Stimulated activated naive B cell treated with anti-CD40 and anti-IgM and Interleukin-4, amounts not matched to agents 10 μg/mL and 1 μg/mL and 100 μg/mL, for 72 hours (primary cell): Measurements from ENCODE around the gene ACSL6.

Source experiments
- ATAC-seq, 2 donors: fragments of 150-1000 bp; cut with Tn5 transposase; replicated peaks; 2 replicates each; pipeline ENCODE4 v1.10.0; 2021; ENCODE audit warnings: moderate library complexity in 1 of 2
- DNase-seq: peaks from one replicate; pipeline ENCODE4 v3.0.0; 2021
- H3K27ac Mint-ChIP-seq: one replicate; pipeline ENCODE4 v1.8.0; 2022; ENCODE audit warnings: mild to moderate bottlenecking, mixed read lengths
- H3K27me3 Mint-ChIP-seq, 2 donors: one replicate each; pipeline ENCODE4 v1.8.0; 2022; ENCODE audit warnings: mixed read lengths in 2 of 2
- H3K36me3 Mint-ChIP-seq, 2 donors: one replicate each; pipeline ENCODE4 v1.8.0; 2022; ENCODE audit warnings: mixed read lengths in 2 of 2, mild to moderate bottlenecking in 1 of 2
- H3K4me1 Mint-ChIP-seq, 2 donors: one replicate each; pipeline ENCODE4 v1.8.0; 2022; ENCODE audit warnings: mixed read lengths in 2 of 2, mild to moderate bottlenecking in 1 of 2
- H3K4me3 Mint-ChIP-seq, 2 donors: one replicate each; pipeline ENCODE4 v1.8.0; 2022; ENCODE audit warnings: mild to moderate bottlenecking in 2 of 2, mixed read lengths in 2 of 2, moderate library complexity in 1 of 2
- H3K9me3 Mint-ChIP-seq, 2 donors: one replicate each; pipeline ENCODE4 v1.8.0; 2022; ENCODE audit warnings: mixed read lengths in 2 of 2, mild to moderate bottlenecking in 1 of 2

ACSL6 gene

DNA sequence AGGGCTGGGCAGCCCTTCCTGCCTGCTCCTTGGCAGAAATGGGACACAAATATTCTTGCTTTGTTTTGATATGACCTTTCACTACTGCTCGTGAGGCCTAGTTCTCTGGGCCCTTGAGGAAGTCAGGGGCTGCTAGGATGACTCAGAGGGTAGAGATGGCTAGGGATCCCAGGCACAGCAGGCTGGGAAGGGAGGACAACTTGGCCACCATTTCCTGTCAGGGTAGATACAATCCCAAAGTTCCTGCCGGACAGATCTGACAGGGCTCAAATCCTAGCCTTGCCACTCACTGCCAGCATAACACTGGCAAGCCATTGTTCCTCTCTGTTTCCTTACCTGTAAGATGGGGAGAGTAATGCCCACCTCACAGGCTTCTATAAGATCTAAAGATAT lies 34.2 kb downstream of the ACSL6 start:
- H3K9me3 Mint-ChIP-seq = no peaks in the 10 kb centered on the region
- no peaks in the 10 kb centered on the region for H3K36me3 Mint-ChIP-seq
- ATAC-seq (no peak), DNase-seq (no peak)
- peaks cover 0 to 7% of the 10 kb centered on the region in 2 donors for H3K27me3 Mint-ChIP-seq
- peaks cover 0 to 5% of the 10 kb centered on the region in 2 donors for H3K4me1 Mint-ChIP-seq
- H3K27ac Mint-ChIP-seq = no peak overlapping the region
- no peak overlapping the region for H3K4me3 Mint-ChIP-seq

DNA sequence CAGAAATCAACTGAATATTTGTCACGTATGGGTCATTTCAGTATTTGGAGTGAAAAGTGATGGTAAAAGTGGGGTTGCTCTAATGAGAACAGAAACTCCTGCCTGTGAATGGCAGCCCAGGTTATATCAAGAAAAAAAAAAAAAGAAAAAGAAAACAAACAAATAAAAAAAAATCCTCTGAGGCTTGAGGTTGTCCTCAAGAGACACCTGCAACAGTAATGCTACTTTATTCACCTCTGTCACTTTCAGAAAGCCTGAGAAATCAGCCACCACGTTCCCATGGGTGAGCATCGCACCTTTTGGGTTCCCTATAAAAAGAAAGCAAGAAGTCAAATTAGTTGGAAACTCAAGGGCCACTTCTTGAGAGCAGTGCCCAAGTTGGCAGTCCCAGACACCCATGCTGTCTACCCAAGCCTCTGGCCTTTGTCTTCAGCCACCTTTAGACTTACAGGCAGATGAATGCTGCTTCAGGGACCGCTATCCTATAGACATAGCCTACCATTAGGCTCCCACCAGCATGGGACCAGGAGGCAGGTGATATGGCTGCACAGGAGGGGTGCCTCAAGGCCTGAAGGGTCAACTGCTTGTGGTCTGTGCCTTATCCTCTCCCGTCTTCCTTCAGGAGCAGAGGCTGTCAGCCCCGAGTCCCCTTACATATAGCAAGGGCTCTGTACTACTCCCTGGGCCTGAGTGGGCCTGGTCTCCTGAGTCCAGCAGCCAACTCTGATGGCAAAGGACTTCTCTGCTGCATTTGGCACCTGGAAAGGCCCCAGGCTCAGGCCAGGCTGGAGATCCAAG lies 34.8 kb downstream of the ACSL6 start:
- Mint-ChIP-seq H3K4me1 (peaks cover 0 to 5% of the 10 kb centered on the region in 2 donors), H3K36me3 (no peaks in the 10 kb centered on the region), H3K9me3 (no peaks in the 10 kb centered on the region), H3K27me3 (peaks cover 0 to 7% of the 10 kb centered on the region in 2 donors), H3K4me3 (no peak overlapping the region), H3K27ac (no peak overlapping the region)
- ATAC-seq (no peak), DNase-seq (no peak)

DNA sequence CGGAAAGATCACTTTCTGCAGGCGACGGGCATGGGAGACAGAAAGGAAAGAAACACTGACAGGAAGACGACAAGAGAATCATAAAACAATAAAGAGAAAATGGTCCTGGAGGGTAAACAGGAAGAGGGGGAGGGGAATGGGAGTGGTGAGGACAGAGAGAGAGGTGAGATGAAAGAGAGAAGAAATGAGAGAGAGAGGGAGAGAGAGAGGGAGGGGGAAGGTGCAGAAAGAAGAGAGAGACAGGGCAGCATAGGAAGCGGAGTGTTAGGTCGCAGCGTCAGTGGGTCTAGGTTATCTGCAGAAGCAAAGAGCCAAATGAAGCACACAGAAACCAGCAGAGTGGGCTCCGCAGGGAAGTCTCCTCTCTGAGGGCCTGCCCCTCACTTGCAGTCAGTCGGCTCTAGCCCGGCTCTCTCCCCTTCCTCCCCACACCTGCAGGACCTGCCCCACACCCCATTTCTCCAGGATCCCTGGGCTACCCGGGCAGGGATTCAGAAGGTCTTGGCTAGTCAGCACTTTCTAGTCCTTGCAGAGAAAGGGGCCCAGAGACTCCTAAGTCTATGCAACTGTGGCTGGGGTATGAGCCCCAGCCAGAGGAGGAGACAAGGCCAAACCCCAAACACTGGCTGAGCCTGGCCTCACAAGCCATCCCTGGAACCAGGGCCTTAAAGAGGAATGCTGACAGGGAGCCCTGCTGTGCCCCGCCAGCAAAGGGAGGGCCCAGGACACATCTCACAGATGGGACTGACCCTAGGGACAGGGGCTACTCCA lies 36.3 kb downstream of the ACSL6 start:
- H3K4me1 Mint-ChIP-seq = peaks cover 0 to 5% of the 10 kb centered on the region in 2 donors
- H3K27me3 Mint-ChIP-seq = no peaks in the 10 kb centered on the region
- no peaks in the 10 kb centered on the region for H3K36me3 Mint-ChIP-seq
- ATAC-seq (no peak), DNase-seq (no peak)
- no peak overlapping the region for H3K4me3 Mint-ChIP-seq
- peak overlapping the region; percentile 65 for H3K27ac Mint-ChIP-seq
- H3K9me3 Mint-ChIP-seq = no peaks in the 10 kb centered on the region

DNA sequence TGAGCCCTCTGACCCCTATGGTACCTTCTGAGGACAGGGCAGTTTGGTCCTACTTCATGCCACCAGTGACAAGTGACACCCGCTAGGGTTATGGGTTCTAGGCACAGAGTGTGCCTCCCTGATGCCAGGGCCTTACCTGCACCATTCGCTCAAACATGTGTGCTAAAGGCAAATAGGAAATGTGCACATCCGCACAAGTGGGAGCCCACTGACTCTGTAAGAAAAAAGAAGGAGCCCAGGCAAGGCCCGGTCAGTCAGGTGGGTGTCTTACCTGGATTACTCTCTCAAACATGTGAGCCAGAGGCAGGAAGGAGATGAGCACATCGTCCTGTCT lies 36.9 kb downstream of the ACSL6 start:
- peaks cover 0 to 5% of the 10 kb centered on the region in 2 donors for H3K4me1 Mint-ChIP-seq
- no peak for DNase-seq
- H3K4me3 Mint-ChIP-seq = no peak overlapping the region
- peak overlapping the region; percentile 65 for H3K27ac Mint-ChIP-seq
- ATAC-seq = no peak
- no peaks in the 10 kb centered on the region for H3K36me3 Mint-ChIP-seq
- no peaks in the 10 kb centered on the region for H3K9me3 Mint-ChIP-seq
- no peaks in the 10 kb centered on the region for H3K27me3 Mint-ChIP-seq

DNA sequence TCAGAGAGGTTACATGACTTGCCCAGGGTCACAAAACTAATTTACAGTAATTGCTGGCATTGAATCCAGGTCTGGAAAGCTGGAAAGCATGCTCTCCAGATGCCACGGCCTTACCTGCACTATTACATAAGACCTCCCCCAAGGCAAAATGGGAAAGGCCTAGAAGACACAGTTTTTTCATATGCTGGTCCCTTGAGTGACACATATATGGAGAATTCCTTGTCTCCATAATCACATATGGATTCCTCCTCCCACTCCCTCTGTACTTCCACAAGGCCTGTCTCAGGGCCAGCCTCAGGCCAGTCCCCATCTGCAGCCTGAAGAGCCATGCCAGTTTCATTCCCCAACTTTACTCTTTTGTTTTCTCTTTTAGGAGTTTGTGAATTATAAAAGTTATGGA lies 37.4 kb downstream of the ACSL6 start:
- Mint-ChIP-seq H3K27me3 (no peaks in the 10 kb centered on the region), H3K27ac (no peak overlapping the region), H3K9me3 (no peaks in the 10 kb centered on the region), H3K4me1 (peaks cover 0 to 5% of the 10 kb centered on the region in 2 donors), H3K4me3 (no peak overlapping the region), H3K36me3 (no peaks in the 10 kb centered on the region)
- DNase-seq (no peak), ATAC-seq (no peak)

DNA sequence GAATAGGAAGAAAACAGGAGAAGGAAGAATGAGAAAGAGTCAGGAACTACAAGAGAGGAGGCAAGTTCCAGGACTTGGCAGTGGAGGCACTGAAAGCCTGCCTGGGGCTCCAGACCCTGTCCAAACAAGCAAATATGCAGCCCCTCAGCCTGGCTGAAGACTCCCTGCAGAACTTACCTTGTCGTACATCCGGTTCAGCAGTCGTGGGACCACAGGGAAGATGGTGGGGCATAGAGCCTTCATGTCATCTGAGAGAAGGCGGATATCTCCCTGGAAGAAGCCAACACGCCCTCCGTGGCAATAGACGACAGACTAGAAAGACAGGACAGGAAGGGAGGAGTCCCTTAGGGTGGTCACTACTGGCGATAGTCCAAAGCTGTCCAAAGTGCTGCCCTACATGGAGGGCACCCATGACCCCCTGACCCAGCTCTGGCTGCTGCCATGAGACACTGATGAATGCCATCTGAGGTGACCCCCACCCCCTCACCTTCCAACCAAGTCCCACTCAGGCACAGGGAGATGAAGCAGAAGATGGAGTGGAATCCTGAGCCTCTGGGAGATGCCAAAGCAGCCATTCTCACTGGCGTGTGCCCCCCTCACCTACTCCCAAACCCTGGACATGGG lies 38.3 kb downstream of the ACSL6 start:
- DNase-seq (no peak), ATAC-seq (no peak)
- Mint-ChIP-seq H3K4me3 (no peak overlapping the region), H3K27me3 (no peaks in the 10 kb centered on the region), H3K36me3 (no peaks in the 10 kb centered on the region), H3K9me3 (no peaks in the 10 kb centered on the region), H3K27ac (no peak overlapping the region), H3K4me1 (peaks cover 0 to 5% of the 10 kb centered on the region in 2 donors)

DNA sequence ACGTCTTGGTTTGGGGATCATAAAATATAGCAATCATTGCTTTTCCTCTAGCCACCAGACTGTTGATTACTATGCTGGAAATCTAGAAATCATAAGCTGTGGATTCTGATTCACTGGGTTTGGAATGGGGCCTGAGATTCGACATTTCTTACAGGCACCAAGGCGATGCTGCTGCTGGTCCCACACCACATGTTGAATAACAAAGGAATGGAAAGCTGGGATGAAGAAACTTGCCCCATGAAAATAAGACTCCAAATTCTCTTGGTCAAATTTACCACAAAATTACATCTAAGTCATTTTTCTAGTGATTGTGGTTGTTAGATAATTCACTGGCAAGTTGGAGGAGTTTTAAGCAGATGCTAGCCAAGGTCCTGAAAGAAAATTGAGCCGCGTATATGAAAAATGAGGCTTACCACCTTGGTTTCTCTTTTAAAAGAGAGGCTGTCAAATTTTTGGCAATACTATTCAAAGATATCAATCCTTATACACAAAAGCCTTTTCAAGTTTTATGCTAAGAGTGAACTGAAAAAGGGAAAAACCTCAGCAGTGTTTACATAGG lies 43.0 kb downstream of the ACSL6 start:
- ATAC-seq = no peak
- H3K4me1 Mint-ChIP-seq = no peaks in the 10 kb centered on the region
- peaks cover 3 to 12% of the 10 kb centered on the region in 2 donors for H3K27me3 Mint-ChIP-seq
- no peaks in the 10 kb centered on the region for H3K36me3 Mint-ChIP-seq
- H3K9me3 Mint-ChIP-seq = no peaks in the 10 kb centered on the region
- H3K27ac Mint-ChIP-seq = no peak overlapping the region
- no peak overlapping the region for H3K4me3 Mint-ChIP-seq
- no peak for DNase-seq

DNA sequence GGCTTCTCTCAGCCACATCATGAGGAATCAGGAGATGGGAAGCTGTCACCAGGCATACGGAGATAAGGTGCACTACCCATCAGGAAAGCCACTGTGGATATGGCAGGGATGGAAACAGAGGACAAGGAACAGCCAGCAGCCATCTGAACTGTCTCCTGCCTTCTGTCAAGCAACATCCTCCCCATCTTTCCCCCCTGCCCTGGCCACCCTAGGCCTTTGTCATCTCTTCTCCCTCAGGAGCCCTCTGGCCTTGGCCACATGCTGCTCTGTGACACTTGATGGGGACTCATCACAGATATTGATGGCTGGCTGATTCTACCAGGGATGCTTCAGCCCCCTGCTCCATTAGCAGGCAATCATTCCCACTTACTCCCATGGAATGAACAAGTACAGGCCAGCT lies 44.9 kb downstream of the ACSL6 start:
- no peaks in the 10 kb centered on the region for H3K9me3 Mint-ChIP-seq
- H3K27ac Mint-ChIP-seq = no peak overlapping the region
- no peaks in the 10 kb centered on the region for H3K4me1 Mint-ChIP-seq
- no peak for DNase-seq
- no peak for ATAC-seq
- H3K4me3 Mint-ChIP-seq = no peak overlapping the region
- no peaks in the 10 kb centered on the region for H3K36me3 Mint-ChIP-seq
- H3K27me3 Mint-ChIP-seq = peaks cover 4 to 14% of the 10 kb centered on the region in 2 donors

DNA sequence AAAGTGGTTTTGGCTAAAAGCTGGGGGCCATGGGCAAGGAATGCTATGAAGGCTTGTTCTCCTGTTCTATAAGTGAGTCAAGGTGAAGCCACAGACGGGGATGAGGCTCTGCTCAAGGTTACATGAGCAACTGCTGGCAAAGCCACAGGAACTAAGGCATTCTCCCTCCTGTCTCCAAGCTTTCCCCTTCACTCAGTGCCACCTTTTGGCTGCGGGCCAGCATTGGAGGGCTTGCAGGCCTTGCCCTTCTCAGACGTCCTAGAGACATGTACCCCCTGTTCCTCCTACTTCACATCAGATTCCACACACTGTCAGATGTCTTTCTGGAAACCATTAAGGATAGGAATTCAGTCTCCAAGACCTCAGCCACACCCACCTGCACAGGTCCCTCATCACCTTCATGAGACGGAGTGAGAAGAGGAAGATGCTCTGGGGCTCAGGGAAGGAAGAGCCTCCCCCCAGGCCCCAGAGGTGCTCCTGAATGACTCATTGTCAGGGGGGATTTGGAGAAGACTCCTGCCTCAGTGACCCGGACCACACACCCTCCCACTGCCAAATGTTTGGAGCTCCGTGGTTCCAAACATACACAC lies 45.5 kb downstream of the ACSL6 start:
- Mint-ChIP-seq H3K27me3 (peaks cover 4 to 14% of the 10 kb centered on the region in 2 donors), H3K4me1 (no peaks in the 10 kb centered on the region), H3K4me3 (no peak overlapping the region), H3K9me3 (no peaks in the 10 kb centered on the region), H3K27ac (no peak overlapping the region), H3K36me3 (no peaks in the 10 kb centered on the region)
- DNase-seq (no peak), ATAC-seq (no peak)

DNA sequence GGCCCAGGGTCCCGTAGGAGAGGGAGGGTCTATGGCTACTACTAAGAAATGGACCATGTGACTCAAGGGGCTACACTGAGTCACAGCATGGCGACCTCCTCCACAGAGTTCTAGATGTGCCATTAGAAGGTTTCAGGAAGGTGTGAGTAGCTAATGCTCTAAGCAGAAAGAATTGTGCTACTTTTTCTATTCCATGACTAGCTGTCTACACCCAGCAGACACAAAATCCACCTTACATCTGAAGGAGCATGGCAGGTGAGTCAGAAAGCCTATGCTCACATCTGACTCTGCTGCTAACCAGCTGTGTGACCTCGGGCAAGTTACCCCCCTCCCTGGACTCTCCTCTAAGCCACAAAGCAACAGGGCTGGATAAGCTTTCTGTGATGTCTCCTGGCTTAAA lies 51.6 kb downstream of the ACSL6 start:
- Mint-ChIP-seq H3K27me3 (peaks cover 4 to 5% of the 10 kb centered on the region in 2 donors), H3K4me3 (no peak overlapping the region), H3K4me1 (no peaks in the 10 kb centered on the region), H3K27ac (no peak overlapping the region), H3K9me3 (no peaks in the 10 kb centered on the region), H3K36me3 (no peaks in the 10 kb centered on the region)
- no peak for DNase-seq
- peak in 1 of 2 donors; percentile 18 for ATAC-seq

DNA sequence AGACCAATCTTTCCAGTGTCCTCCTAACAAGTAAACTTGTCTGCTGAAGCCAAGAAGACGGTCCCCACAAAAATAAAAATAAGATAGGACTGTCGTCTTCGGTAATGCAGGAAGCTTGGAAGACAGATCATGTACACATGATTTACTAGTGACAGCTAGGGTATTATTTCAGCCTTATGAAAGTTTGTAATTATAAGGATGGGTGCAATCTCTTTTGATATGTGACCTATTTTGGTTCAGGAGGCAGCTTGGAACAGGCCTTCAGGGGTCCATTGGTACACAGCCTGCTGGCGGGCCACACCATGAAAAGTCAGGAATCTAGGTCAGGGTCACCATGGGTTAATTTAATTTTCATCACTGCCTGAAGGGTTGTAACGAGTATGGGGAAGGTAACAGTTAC lies 52.3 kb downstream of the ACSL6 start:
- no peak for ATAC-seq
- no peak overlapping the region for H3K27ac Mint-ChIP-seq

DNA sequence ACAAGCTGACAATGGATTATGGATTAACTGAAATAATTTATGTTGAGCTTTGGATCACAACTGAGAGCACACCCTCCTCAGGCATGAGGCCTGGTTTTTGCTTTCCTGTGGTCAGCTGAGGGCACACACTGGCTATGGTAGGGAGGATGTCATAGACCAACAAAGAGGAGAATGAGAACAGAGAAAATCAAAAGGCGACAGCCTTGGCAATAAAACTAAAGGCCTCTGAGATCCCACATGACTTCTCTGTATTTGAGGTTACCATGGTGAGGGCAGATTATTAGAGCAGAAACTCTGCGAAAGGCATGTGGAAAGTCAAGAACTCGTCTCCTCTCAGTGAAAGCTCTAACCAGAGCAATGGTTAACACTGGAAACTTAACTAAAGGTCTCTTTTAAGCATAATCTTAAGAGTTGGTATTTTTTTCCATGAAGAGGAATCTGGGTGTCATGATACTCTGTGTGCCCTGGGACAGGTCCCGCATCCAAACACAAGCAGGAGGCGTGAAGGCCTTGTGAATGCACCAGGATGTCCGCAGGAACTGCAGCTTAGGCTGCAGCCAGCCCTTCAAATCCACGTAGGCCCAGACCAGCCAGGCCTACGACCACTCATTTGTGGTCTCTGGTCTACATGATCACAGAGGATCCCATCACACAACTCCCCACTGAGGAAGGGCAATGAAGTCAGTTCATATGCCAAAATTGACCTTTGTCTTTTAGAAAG lies 53.6 kb downstream of the ACSL6 start:
- H3K27me3 Mint-ChIP-seq = peaks cover 0 to 6% of the 10 kb centered on the region in 2 donors
- no peaks in the 10 kb centered on the region for H3K9me3 Mint-ChIP-seq
- H3K27ac Mint-ChIP-seq = no peak overlapping the region
- no peak for ATAC-seq
- DNase-seq = no peak
- H3K4me3 Mint-ChIP-seq = no peak overlapping the region
- no peaks in the 10 kb centered on the region for H3K4me1 Mint-ChIP-seq
- no peaks in the 10 kb centered on the region for H3K36me3 Mint-ChIP-seq

More for the DNA sequence above, 52.3 kb downstream of the ACSL6 start:
- Mint-ChIP-seq H3K4me3 (no peak overlapping the region), H3K36me3 (no peaks in the 10 kb centered on the region), H3K9me3 (no peaks in the 10 kb centered on the region), H3K27me3 (peaks cover 5 to 10% of the 10 kb centered on the region in 2 donors), H3K4me1 (no peaks in the 10 kb centered on the region)
- DNase-seq = no peak

DNA sequence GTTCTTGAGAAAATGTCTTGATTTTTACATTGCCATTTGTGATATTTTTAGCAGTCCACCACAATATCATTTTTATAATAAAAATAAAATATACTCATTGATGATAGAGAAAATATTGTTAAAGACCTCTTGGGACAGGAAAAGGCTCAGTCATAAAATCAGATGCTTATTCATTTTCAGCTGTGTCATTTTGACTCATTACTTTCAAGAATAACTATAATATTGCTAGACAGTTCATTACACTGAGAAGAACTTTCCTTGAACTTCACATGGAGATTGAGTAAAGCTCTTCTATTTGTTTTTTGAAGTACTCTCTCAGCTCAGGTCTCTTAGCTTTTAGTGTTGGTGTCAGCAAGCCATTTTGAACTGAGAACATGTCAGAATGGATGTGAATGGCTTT lies 57.5 kb downstream of the ACSL6 start:
- Mint-ChIP-seq H3K27ac (no peak overlapping the region), H3K9me3 (no peaks in the 10 kb centered on the region), H3K36me3 (no peaks in the 10 kb centered on the region), H3K4me1 (no peaks in the 10 kb centered on the region), H3K27me3 (peaks cover 4 to 6% of the 10 kb centered on the region in 2 donors), H3K4me3 (no peak overlapping the region)
- ATAC-seq (no peak), DNase-seq (no peak)
